H1 (cell line): ENCODE data around the gene TEDC1. TPM values are rescaled to one million over a fixed set of nuclear protein-coding genes. Genes with fewer than 3 reads are reported as not detected.
A peak's percentile ranks its signal among the peaks of the same experiment; 100 is the strongest.

Source experiments
- CTCF ChIA-PET: fragments of 300-600 bp; sonication (Branson Sonifier 250); formaldehyde crosslinking; loops from one replicate; lab custom pipeline; 2021; ENCODE audit not compliant: partially characterized antibody; lab: Charles Lee
- POLR2A ChIA-PET: fragments of 300-600 bp; sonication (Branson Sonifier 250); formaldehyde crosslinking; loops from one replicate; lab custom pipeline; 2021; ENCODE audit warnings: inconsistent platforms; ENCODE audit not compliant: partially characterized antibody; lab: Charles Lee
- DNase-seq, 2 experiments: peaks; one replicate each; pipeline versions ENCODE4 v3.0.0 to v3.0.0-alpha.2; 2010 to 2022; ENCODE audit warnings: low spot score in 2 of 2, low read depth in 1 of 2, mixed read lengths in 1 of 2
- FAIRE-seq: peaks from 2 replicates; lab custom pipeline; 2011; peaks lifted over from hg19 to GRCh38; lab: Jason Lieb, UNC
- H2AFZ ChIP-seq: 2 replicates; pipeline ENCODE4 v1.8.1; 2012; ENCODE audit warnings: low read length, inconsistent platforms
- H2AK5ac ChIP-seq: 2 replicates; pipeline ENCODE4 v1.6.1; 2013; ENCODE audit warnings: low read depth, low read length
- H2BK120ac ChIP-seq: replicated peaks from 2 replicates; pipeline ENCODE3; 2013; ENCODE audit warnings: low read depth, low read length, inconsistent platforms
- H2BK12ac ChIP-seq: 2 replicates; pipeline ENCODE4 v1.6.1; 2013; ENCODE audit warnings: low read depth, low read length
- H2BK15ac ChIP-seq: 2 replicates; pipeline ENCODE4 v1.6.1; 2013; ENCODE audit warnings: low read length
- H2BK20ac ChIP-seq: 2 replicates; pipeline ENCODE4 v1.6.1; 2013; ENCODE audit warnings: low read length
- H2BK5ac ChIP-seq: 2 replicates; pipeline ENCODE4 v1.6.1; 2013; ENCODE audit warnings: low read depth, low read length
- H3K14ac ChIP-seq: 2 replicates; pipeline ENCODE4 v1.6.1; 2013; ENCODE audit warnings: inconsistent platforms; ENCODE audit not compliant: insufficient read length
- H3K18ac ChIP-seq: 2 replicates; pipeline ENCODE4 v1.6.1; 2013; ENCODE audit warnings: low read length; ENCODE audit errors: extremely low read depth
- H3K23ac ChIP-seq: 2 replicates; pipeline ENCODE4 v1.6.1; 2013; ENCODE audit warnings: inconsistent platforms; ENCODE audit not compliant: insufficient read length
- H3K23me2 ChIP-seq: 2 replicates; pipeline ENCODE4 v1.6.1; 2013; ENCODE audit warnings: low read depth, low read length
- H3K27ac ChIP-seq: 2 replicates; pipeline ENCODE4 v1.6.1; 2011; ENCODE audit warnings: low read depth, low read length, inconsistent platforms
- H3K27me3 ChIP-seq, 4 experiments: replicated peaks in 1 of 4; 1 replicate in 1 of 4; 2 replicates in 3 of 4; pipeline versions ENCODE4 v1.6.1 to v1.8.1; 2011 to 2013; ENCODE audit warnings: low read length in 3 of 4, mild to moderate bottlenecking in 3 of 4, inconsistent platforms in 2 of 4, mixed read lengths in 2 of 4, moderate library complexity in 1 of 4; ENCODE audit not compliant: control insufficient read depth in 3 of 4, insufficient read depth in 3 of 4; ENCODE audit errors: extremely low read depth in 1 of 4
- H3K36me3 ChIP-seq, 4 experiments: 2 replicates each; pipeline versions ENCODE4 v1.6.1 to v1.8.1; 2011 to 2013; ENCODE audit warnings: mild to moderate bottlenecking in 4 of 4, low read length in 3 of 4, moderate library complexity in 2 of 4, control low read depth in 1 of 4, inconsistent platforms in 1 of 4; ENCODE audit not compliant: insufficient read depth in 4 of 4, control insufficient read depth in 2 of 4
- H3K4ac ChIP-seq: replicated peaks from 2 replicates; pipeline ENCODE3; 2013; ENCODE audit warnings: low read length, low read depth, mixed read lengths, inconsistent platforms; ENCODE audit not compliant: insufficient read length
- H3K4me1 ChIP-seq, 4 experiments: replicated peaks in 1 of 4; 1 replicate in 1 of 4; 2 replicates in 3 of 4; pipeline versions ENCODE4 v1.6.1 to v1.8.1; 2011 to 2013; ENCODE audit warnings: low read length in 3 of 4, inconsistent platforms in 2 of 4, mixed read lengths in 1 of 4; ENCODE audit not compliant: insufficient read depth in 4 of 4, control insufficient read depth in 3 of 4
- H3K4me2 ChIP-seq, 2 experiments: 2 replicates each; pipeline versions ENCODE4 v1.6.1 to v1.8.1; 2011 to 2013; ENCODE audit warnings: low read depth in 2 of 2, low read length in 2 of 2, control low read depth in 1 of 2, inconsistent platforms in 1 of 2, mild to moderate bottlenecking in 1 of 2; ENCODE audit not compliant: insufficient read depth in 1 of 2
- H3K4me3 ChIP-seq, 4 experiments: fragments of 200-600, 300-600 bp in 1 of 4; sonication (generic), shearing (Covaris generic), sonication (Bioruptor Twin) in 1 of 4; 2 replicates each; pipeline versions ENCODE4 v1.5.1 to v1.8.1; 2011 to 2016; ENCODE audit warnings: low read length in 4 of 4, low read depth in 3 of 4, control low read depth in 2 of 4, inconsistent platforms in 2 of 4, mild to moderate bottlenecking in 2 of 4, mixed read lengths in 1 of 4, moderate library complexity in 1 of 4; ENCODE audit not compliant: insufficient read depth in 2 of 4; ENCODE audit errors: extremely low read depth in 1 of 4
- H3K56ac ChIP-seq: replicated peaks from 2 replicates; pipeline ENCODE3; 2013; ENCODE audit warnings: low read depth, mild to moderate bottlenecking, mixed read lengths, low read length, inconsistent platforms; ENCODE audit not compliant: insufficient read length
- H3K79me1 ChIP-seq: 2 replicates; pipeline ENCODE4 v1.6.1; 2013; ENCODE audit warnings: low read depth, low read length, control low read depth
- H3K79me2 ChIP-seq, 2 experiments: 2 replicates each; pipeline versions ENCODE4 v1.6.1 to v1.8.1; 2012 to 2013; ENCODE audit warnings: low read length in 2 of 2, mild to moderate bottlenecking in 2 of 2, inconsistent platforms in 1 of 2; ENCODE audit not compliant: insufficient read depth in 2 of 2, control insufficient read depth in 1 of 2
- H3K9ac ChIP-seq, 4 experiments: replicated peaks in 1 of 4; 1 replicate in 1 of 4; 2 replicates in 3 of 4; pipeline versions ENCODE4 v1.6.1 to v1.8.1; 2011 to 2013; ENCODE audit warnings: low read depth in 3 of 4, low read length in 3 of 4, control low read depth in 2 of 4, mild to moderate bottlenecking in 2 of 4, moderate library complexity in 2 of 4, inconsistent platforms in 1 of 4; ENCODE audit errors: extremely low read depth in 1 of 4
- H3K9me3 ChIP-seq, 2 experiments: 2 replicates each; pipeline versions ENCODE4 v1.6.1 to v1.8.1; 2012 to 2013; ENCODE audit warnings: mild to moderate bottlenecking in 2 of 2, moderate library complexity in 2 of 2, control low read depth in 1 of 2, inconsistent platforms in 1 of 2, low read depth in 1 of 2, low read length in 1 of 2, mixed read lengths in 1 of 2; ENCODE audit not compliant: insufficient read depth in 2 of 2
- H4K20me1 ChIP-seq, 2 experiments: replicated peaks in 1 of 2; 2 replicates each; pipeline versions ENCODE3 to v1.8.1; 2011 to 2013; ENCODE audit warnings: inconsistent platforms in 2 of 2, low read length in 2 of 2, mild to moderate bottlenecking in 1 of 2; ENCODE audit not compliant: insufficient read depth in 2 of 2, control insufficient read depth in 1 of 2
- H4K5ac ChIP-seq: 2 replicates; pipeline ENCODE4 v1.6.1; 2013; ENCODE audit warnings: low read length, low read depth, mixed read lengths, inconsistent platforms; ENCODE audit not compliant: insufficient read length
- H4K8ac ChIP-seq: 2 replicates; pipeline ENCODE4 v1.8.0; 2013; ENCODE audit warnings: mild to moderate bottlenecking, moderate library complexity, low read length, inconsistent platforms; ENCODE audit not compliant: insufficient read depth; ENCODE audit errors: extremely low read depth
- H4K91ac ChIP-seq: replicated peaks from 2 replicates; pipeline ENCODE3; 2013; ENCODE audit warnings: low read length, mixed read lengths, inconsistent platforms; ENCODE audit not compliant: insufficient read length
- BCL11A ChIP-seq, 2 experiments: IDR thresholded peaks; one replicate each; pipeline ENCODE4 v1.6.1; 2011; ENCODE audit warnings: low read depth in 2 of 2, low read length in 2 of 2, mild to moderate bottlenecking in 2 of 2
- BRCA1 ChIP-seq: IDR thresholded peaks from 2 replicates; pipeline ENCODE4 v1.6.1; 2012; ENCODE audit warnings: low read depth, low read length, improper control_type of control experiment
- CBX5 ChIP-seq: fragments of 300-800, 300-1000 bp; sonication (generic); IDR thresholded peaks from 2 replicates; pipeline ENCODE4 v1.7.1; 2016; ENCODE audit warnings: antibody characterized with exemption, low read length, low read depth
- EZH2 ChIP-seq: fragments of 200-600 bp; sonication (generic); IDR thresholded peaks from 2 replicates; pipeline ENCODE4 v1.7.1; 2012; ENCODE audit warnings: low read depth, mild to moderate bottlenecking, moderate library complexity, low read length, inconsistent platforms; ENCODE audit not compliant: severe bottlenecking
- MAFK ChIP-seq: IDR thresholded peaks from 2 replicates; pipeline ENCODE4 v1.6.1; 2012; ENCODE audit warnings: low read depth, mild to moderate bottlenecking, improper control_type of control experiment, low read length
- NANOG ChIP-seq: IDR thresholded peaks from 2 replicates; pipeline ENCODE4 v1.6.1; 2011; ENCODE audit warnings: low read length, low read depth, mild to moderate bottlenecking, inconsistent platforms; ENCODE audit not compliant: insufficient read depth, poor library complexity, severe bottlenecking
- PHF8 ChIP-seq: fragments of 200-600 bp; sonication (generic); conservative IDR thresholded peaks from 2 replicates; pipeline ENCODE4 v1.7.1; 2012; ENCODE audit warnings: low read depth, mild to moderate bottlenecking, inconsistent platforms, low read length, moderate library complexity
- SIRT6 ChIP-seq: IDR thresholded peaks from one replicate; pipeline ENCODE4 v1.7.1; 2012; ENCODE audit warnings: low read length, inconsistent platforms
- SRF ChIP-seq: IDR thresholded peaks from 2 replicates; pipeline ENCODE4 v1.6.1; 2011; ENCODE audit warnings: mild to moderate bottlenecking, low read depth, low read length, moderate library complexity
- TAF1 ChIP-seq: IDR thresholded peaks from 2 replicates; pipeline ENCODE4 v1.6.1; 2011; ENCODE audit warnings: mild to moderate bottlenecking, low read depth, low read length
- YY1 ChIP-seq: IDR thresholded peaks from 2 replicates; pipeline ENCODE4 v1.6.1; 2011; ENCODE audit warnings: low read depth, mild to moderate bottlenecking, low read length
- WGBS, 2 experiments: shearing (Covaris generic) in 1 of 2; methylation state at CpG; one replicate each; pipeline versions ENCODE4 v1.1.6 to v1.1.7; 2013 to 2015; ENCODE audit warnings: low lambda C conversion rate in 2 of 2, mixed read lengths in 2 of 2, inconsistent platforms in 1 of 2, low coverage in 1 of 2, missing lambda C conversion rate in 1 of 2; ENCODE audit not compliant: insufficient replicate concordance in 2 of 2, insufficient coverage in 1 of 2, insufficient read length in 1 of 2; ENCODE audit errors: extremely low coverage in 1 of 2, missing lambda C conversion rate in 1 of 2; 5-methylcytosine and 5-hydroxymethylcytosine counted together
- polyA plus RNA-seq, 7 experiments: library from polyadenylated mRNA; depleted of rRNA in 3 of 7; stranded (reverse) in 5 of 7; unstranded in 2 of 7; fragments of >200 nt in 5 of 7; fragments of 200-250 nt in 2 of 7; gene quantifications; 1 replicate in 5 of 7; 2 replicates in 1 of 7; 4 replicates in 1 of 7; pipeline versions ENCODE4 v1.2.1 to v1.2.3, GENCODE V29; 2011 to 2013; ENCODE audit warnings: missing spikeins in 2 of 7, mixed read lengths in 2 of 7
- total RNA-seq: library from RNA; stranded (reverse); fragmentation: NEBNext Ultra II Directional; extraction: Animal tissue kit (Norgen Biotek cat#: 25700); gene quantifications from 2 replicates; pipeline ENCODE4 v1.2.1, GENCODE V29; 2021

The TEDC1 gene
- total and polyA plus RNA-seq, 2 of the 8 experiments (the other 6 are each of a cell fraction or from before 2014, with no cell fraction given), result 5.6 to 14.8 TPM

DNA sequence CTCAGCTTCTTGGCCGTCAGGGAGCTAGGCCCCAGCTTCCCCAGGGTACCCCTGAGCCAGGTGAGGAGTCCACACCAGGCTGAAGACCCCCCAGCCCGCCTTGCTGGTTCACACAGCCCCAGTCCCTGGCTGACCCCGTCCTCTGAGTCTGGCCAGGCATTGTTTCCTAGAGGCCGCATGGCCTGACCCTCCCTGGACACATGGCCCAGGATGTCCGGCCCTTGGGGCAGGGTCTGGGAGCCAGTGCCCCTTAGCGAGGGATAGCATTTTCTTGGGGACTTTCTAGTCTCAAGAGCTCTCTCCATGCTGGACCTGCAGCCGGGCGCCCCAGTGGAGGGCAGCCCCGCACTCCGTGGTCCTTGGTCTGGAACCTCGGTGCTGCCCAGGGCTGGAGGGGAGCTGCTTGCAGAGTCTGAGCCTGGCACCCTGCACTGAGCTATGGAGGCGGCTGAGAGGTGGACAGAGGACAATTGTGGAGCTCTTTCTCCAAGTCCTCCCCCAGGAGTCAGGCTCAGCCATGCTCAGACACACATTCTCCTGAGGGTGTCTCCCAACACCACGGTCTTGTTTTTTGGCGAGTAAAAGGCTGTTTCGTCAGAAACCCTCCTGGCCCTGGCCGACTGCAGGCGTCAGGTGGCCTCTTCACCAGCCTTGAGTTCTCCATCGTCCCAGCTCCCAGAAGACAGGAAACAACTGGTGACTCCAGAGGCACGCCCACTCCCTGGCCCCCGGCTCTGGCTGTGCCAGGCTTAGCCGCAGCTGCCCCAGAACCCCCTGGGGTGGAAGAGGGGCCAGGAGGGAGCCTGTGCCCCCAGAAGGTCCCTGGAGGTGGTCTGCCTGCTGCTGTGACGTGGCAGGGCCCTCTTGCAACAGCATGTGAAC lies 34.1 kb upstream of the TEDC1 start:
- no peak overlapping the region for H3K18ac ChIP-seq
- peaks cover 2% of the 10 kb centered on the region; the same call in 1 of the 2 replicates for H3K79me1 ChIP-seq
- no peak overlapping the region for H2BK15ac ChIP-seq
- H2BK120ac ChIP-seq, result no peak overlapping the region
- no peak overlapping the region for H2AK5ac ChIP-seq
- H4K91ac ChIP-seq, result no peak overlapping the region
- peaks cover 18 to 71% (median 41%) of the 10 kb centered on the region in 4 experiments for H3K36me3 ChIP-seq
- H2AFZ ChIP-seq, result no peak overlapping the region
- H3K9me3 ChIP-seq, result no peaks in the 10 kb centered on the region
- FAIRE-seq, result no peak
- H3K4ac ChIP-seq, result no peak overlapping the region
- H3K4me3 ChIP-seq, result no peak overlapping the region
- no peak overlapping the region for H4K5ac ChIP-seq
- no peak overlapping the region for H2BK20ac ChIP-seq
- no peaks in the 10 kb centered on the region; a peak in 1 of 4 replicates for H3K79me2 ChIP-seq
- no peak overlapping the region for H3K56ac ChIP-seq
- CTCF ChIA-PET, result interaction anchor here (0.7 to 2.4 kb wide), 16 partner anchors 9 to 256 kb away, joined by 3 to 13 read pairs (median 4); no protein-coding TSS in a partner anchor
- no peak overlapping the region for H2BK12ac ChIP-seq
- H2BK5ac ChIP-seq, result no peak overlapping the region
- 91% methylated on average over 22 of the region's 22 CpGs; no CpG with 5 or more reads in 1 of the 2 experiments for WGBS, 2 experiments
- H3K23me2 ChIP-seq, result no peaks in the 10 kb centered on the region
- H3K14ac ChIP-seq, result no peak overlapping the region
- no peaks in the 10 kb centered on the region for H3K27me3 ChIP-seq
- H4K8ac ChIP-seq, result no peak overlapping the region
- no peak overlapping the region for H3K23ac ChIP-seq
- DNase-seq, result no peak
- H3K4me1 ChIP-seq, result 0 out of 7 replicates have a peak, but pooled peaks cover 0 to 3% (median 0%) of the 10 kb centered on the region in 4 experiments
- H3K27ac ChIP-seq, result peak overlapping the region; percentile 33; the same call in 1 of the 2 replicates
- H3K4me2 ChIP-seq, result no peak overlapping the region
- peaks cover 9 to 20% of the 10 kb centered on the region in 2 experiments for H4K20me1 ChIP-seq
- POLR2A ChIA-PET, result interaction anchor here (0.9 to 1.8 kb wide), 7 partner anchors 11 to 68 kb away, joined by 3 to 6 read pairs (median 3); no protein-coding TSS in a partner anchor
- H3K9ac ChIP-seq, result no peak overlapping the region
- TF ChIP-seq EZH2 (no peak), BRCA1 (no peak), CBX5 (no peak), SRF (no peak), SIRT6 (no peak), PHF8 (no peak), MAFK (no peak), NANOG (no peak), TAF1 (no peak), BCL11A (IDR thresholded peaks at IDR 0.05; ENCODE audit: low read depth in 2 of 2, low read length in 2 of 2) (no peak), YY1 (no peak)
